DOHH2 (cell line): ENCODE measurements around the gene SAMD8.

Experiments used
- H3F3A ChIP-seq: fragments of 200-600 bp; sonication (generic), shearing (Covaris generic); 2 replicates; pipeline ENCODE4 v1.6.0; 2016; ENCODE audit warnings: antibody characterized with exemption, mild to moderate bottlenecking; ENCODE audit not compliant: control insufficient read depth, insufficient read depth
- H3K27ac ChIP-seq: fragments of 200-600 bp; sonication (generic); 2 replicates; pipeline ENCODE4 v1.5.1; 2014; ENCODE audit warnings: low read depth, mild to moderate bottlenecking, low read length, moderate library complexity
- H3K27me3 ChIP-seq: fragments of 200-600 bp; sonication (generic); 2 replicates; pipeline ENCODE4 v1.6.1; 2014; ENCODE audit warnings: mild to moderate bottlenecking, low read length, mixed read lengths; ENCODE audit not compliant: control insufficient read depth
- H3K36me3 ChIP-seq: fragments of 200-600 bp; sonication (generic); 2 replicates; pipeline ENCODE4 v1.6.1; 2014; ENCODE audit warnings: mild to moderate bottlenecking, low read length, moderate library complexity, mixed read lengths; ENCODE audit not compliant: control insufficient read depth
- H3K4me1 ChIP-seq: fragments of 200-600 bp; sonication (generic); 2 replicates; pipeline ENCODE4 v1.6.1; 2014; ENCODE audit warnings: mild to moderate bottlenecking, low read length, mixed read lengths; ENCODE audit not compliant: control insufficient read depth
- H3K4me2 ChIP-seq: fragments of 200-600 bp; sonication (generic); 2 replicates; pipeline ENCODE4 v1.6.0; 2014; ENCODE audit warnings: mild to moderate bottlenecking, low read length, moderate library complexity
- H3K4me3 ChIP-seq: fragments of 200-600 bp; sonication (generic); 2 replicates; pipeline ENCODE4 v1.5.1; 2014; ENCODE audit warnings: mild to moderate bottlenecking, low read length, mixed read lengths
- H3K79me2 ChIP-seq: fragments of 200-600 bp; sonication (generic); 2 replicates; pipeline ENCODE4 v1.6.1; 2014; ENCODE audit warnings: mild to moderate bottlenecking, low read length, mixed read lengths; ENCODE audit not compliant: control insufficient read depth
- H3K9me2 ChIP-seq: fragments of 200-600 bp; sonication (generic); replicated peaks from 2 replicates; pipeline ENCODE4 v1.6.1; 2014; ENCODE audit warnings: mild to moderate bottlenecking, low read length, mixed read lengths; ENCODE audit not compliant: control insufficient read depth
- H3K9me3 ChIP-seq: fragments of 200-600 bp; sonication (generic); 2 replicates; pipeline ENCODE4 v1.6.1; 2014; ENCODE audit warnings: antibody characterized with exemption, low read length, mixed read lengths; ENCODE audit not compliant: control insufficient read depth, insufficient read depth
- H4K20me1 ChIP-seq: fragments of 200-600 bp; sonication (generic); 2 replicates; pipeline ENCODE4 v1.6.0; 2014; ENCODE audit warnings: low read depth, mild to moderate bottlenecking, antibody characterized with exemption, low read length, moderate library complexity; ENCODE audit not compliant: control insufficient read depth, insufficient read depth
- EZH2phosphoT487 ChIP-seq: fragments of 200-600 bp; sonication (generic); IDR thresholded peaks from 2 replicates; pipeline ENCODE4 v1.6.1; 2017; ENCODE audit warnings: borderline replicate concordance, mild to moderate bottlenecking, antibody characterized with exemption, low read length, moderate library complexity, mixed read lengths
- TF ChIP-seq, protein P1 (sequence below): fragments of 200-600 bp; sonication (generic); IDR thresholded peaks from one replicate; pipeline ENCODE4 v1.5.1; 2014; ENCODE audit warnings: antibody characterized with exemption, mild to moderate bottlenecking, low read depth, low read length; ENCODE audit not compliant: poor library complexity, severe bottlenecking

The SAMD8 gene

GRCh38 chr10:75071756-75072155 lies 39.7 kb upstream of the SAMD8 start:
- Histone ChIP-seq H3K4me2 (no peak overlapping the region), H3K79me2 (no peaks in the 10 kb centered on the region), H3K9me2 (no peaks in the 10 kb centered on the region), H4K20me1 (no peaks in the 10 kb centered on the region), H3K27ac (no peak overlapping the region), H3K9me3 (no peaks in the 10 kb centered on the region), H3K36me3 (no peaks in the 10 kb centered on the region), H3K4me1 (no peaks in the 10 kb centered on the region), H3F3A (no peaks in the 10 kb centered on the region), H3K4me3 (no peak overlapping the region), H3K27me3 (no peaks in the 10 kb centered on the region)
- no peak for TF ChIP-seq EZH2phosphoT487
- TF ChIP-seq, protein P1, sequence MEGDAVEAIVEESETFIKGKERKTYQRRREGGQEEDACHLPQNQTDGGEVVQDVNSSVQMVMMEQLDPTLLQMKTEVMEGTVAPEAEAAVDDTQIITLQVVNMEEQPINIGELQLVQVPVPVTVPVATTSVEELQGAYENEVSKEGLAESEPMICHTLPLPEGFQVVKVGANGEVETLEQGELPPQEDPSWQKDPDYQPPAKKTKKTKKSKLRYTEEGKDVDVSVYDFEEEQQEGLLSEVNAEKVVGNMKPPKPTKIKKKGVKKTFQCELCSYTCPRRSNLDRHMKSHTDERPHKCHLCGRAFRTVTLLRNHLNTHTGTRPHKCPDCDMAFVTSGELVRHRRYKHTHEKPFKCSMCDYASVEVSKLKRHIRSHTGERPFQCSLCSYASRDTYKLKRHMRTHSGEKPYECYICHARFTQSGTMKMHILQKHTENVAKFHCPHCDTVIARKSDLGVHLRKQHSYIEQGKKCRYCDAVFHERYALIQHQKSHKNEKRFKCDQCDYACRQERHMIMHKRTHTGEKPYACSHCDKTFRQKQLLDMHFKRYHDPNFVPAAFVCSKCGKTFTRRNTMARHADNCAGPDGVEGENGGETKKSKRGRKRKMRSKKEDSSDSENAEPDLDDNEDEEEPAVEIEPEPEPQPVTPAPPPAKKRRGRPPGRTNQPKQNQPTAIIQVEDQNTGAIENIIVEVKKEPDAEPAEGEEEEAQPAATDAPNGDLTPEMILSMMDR = no peak

DNA sequence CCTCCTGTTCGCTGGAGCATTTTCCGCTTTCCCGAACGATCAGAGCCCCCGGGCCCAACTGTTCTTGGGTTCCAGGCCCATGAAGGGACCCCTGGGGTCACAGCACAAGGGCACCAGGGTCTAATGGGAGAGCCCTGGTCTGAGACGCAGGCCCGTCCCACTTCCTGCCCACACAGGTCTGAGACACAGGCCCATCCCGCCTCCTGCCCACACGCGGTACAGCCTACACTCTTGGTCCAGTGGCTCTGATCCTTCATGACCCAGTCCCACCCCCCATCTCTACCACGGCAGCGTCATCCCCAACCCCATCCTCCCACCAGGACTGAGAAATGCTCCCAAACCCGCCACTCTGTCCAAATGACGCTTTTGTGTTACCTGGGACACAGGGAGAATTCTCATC lies 38.7 kb upstream of the SAMD8 start:
- H3K4me2 ChIP-seq = no peak overlapping the region
- H3K9me2 ChIP-seq = no peaks in the 10 kb centered on the region
- H3K79me2 ChIP-seq = no peaks in the 10 kb centered on the region
- H3K36me3 ChIP-seq = no peaks in the 10 kb centered on the region
- no peaks in the 10 kb centered on the region for H3K4me1 ChIP-seq
- H3F3A ChIP-seq = no peaks in the 10 kb centered on the region
- H3K9me3 ChIP-seq = no peaks in the 10 kb centered on the region
- H3K4me3 ChIP-seq = no peak overlapping the region
- H4K20me1 ChIP-seq = no peaks in the 10 kb centered on the region
- H3K27me3 ChIP-seq = no peaks in the 10 kb centered on the region
- TF ChIP-seq, protein P1 = no peak
- no peak overlapping the region for H3K27ac ChIP-seq

DNA sequence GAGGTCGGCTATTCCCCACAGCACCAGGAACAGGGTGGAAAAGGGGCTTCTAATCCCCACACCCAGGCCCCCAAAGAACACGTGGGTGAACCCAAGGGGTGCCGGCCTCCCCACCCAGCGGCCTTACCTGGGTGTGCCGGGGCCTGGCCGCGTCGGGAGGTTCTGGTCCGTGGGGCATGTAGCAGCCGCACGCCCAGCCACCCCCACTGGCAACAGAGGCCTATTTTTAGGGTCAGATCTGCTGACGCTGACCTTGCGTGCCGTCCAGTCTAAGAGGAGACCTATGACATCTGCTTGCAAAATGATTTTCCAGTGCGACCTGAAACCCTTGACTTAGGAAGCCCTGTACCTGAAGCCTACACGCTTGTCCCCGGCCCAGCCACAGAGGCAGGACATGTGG lies 38.0 kb upstream of the SAMD8 start:
- no peak for TF ChIP-seq EZH2phosphoT487
- TF ChIP-seq, protein P1 = no peak
- no peaks in the 10 kb centered on the region for H3K4me1 ChIP-seq
- no peaks in the 10 kb centered on the region for H3K27me3 ChIP-seq
- H4K20me1 ChIP-seq = no peaks in the 10 kb centered on the region
- H3K36me3 ChIP-seq = no peaks in the 10 kb centered on the region
- no peaks in the 10 kb centered on the region for H3K9me3 ChIP-seq
- no peak overlapping the region for H3K4me3 ChIP-seq
- H3K27ac ChIP-seq = no peak overlapping the region
- no peaks in the 10 kb centered on the region for H3K79me2 ChIP-seq
- no peaks in the 10 kb centered on the region for H3K9me2 ChIP-seq
- H3K4me2 ChIP-seq = no peak overlapping the region
- H3F3A ChIP-seq = no peaks in the 10 kb centered on the region
